Endothelial cell (in vitro differentiated cells): ENCODE results near the gene ADAM12. TPM values are rescaled to one million over a fixed set of nuclear protein-coding genes. Genes with fewer than 3 reads are reported as not detected.
"Not testable (repeated sequence)": the region's sequence is repeated elsewhere in the genome, so short reads cannot be mapped to it uniquely, and the experiment has no call there.

Source experiments
- DNase-seq: peaks from one replicate; pipeline ENCODE4 v3.0.0; 2021; ENCODE audit warnings: low spot score
- H3K27ac Mint-ChIP-seq: one replicate; pipeline ENCODE4 v1.8.0; 2021; ENCODE audit warnings: mixed read lengths, inconsistent platforms; ENCODE audit not compliant: unreplicated experiment
- H3K27me3 Mint-ChIP-seq: one replicate; pipeline ENCODE4 v1.8.0; 2021; ENCODE audit warnings: mild to moderate bottlenecking, moderate library complexity, mixed read lengths, inconsistent platforms; ENCODE audit not compliant: unreplicated experiment
- H3K36me3 Mint-ChIP-seq: one replicate; pipeline ENCODE4 v1.8.0; 2021; ENCODE audit warnings: mild to moderate bottlenecking, low read depth, mixed read lengths, inconsistent platforms; ENCODE audit not compliant: unreplicated experiment
- H3K4me1 Mint-ChIP-seq: one replicate; pipeline ENCODE4 v1.8.0; 2021; ENCODE audit warnings: mild to moderate bottlenecking, mixed read lengths, inconsistent platforms; ENCODE audit not compliant: unreplicated experiment
- H3K4me3 Mint-ChIP-seq: one replicate; pipeline ENCODE4 v1.8.0; 2021; ENCODE audit warnings: mild to moderate bottlenecking, mixed read lengths, inconsistent platforms; ENCODE audit not compliant: unreplicated experiment
- H3K9me3 Mint-ChIP-seq: one replicate; pipeline ENCODE4 v1.8.0; 2021; ENCODE audit warnings: mixed read lengths, inconsistent platforms; ENCODE audit not compliant: unreplicated experiment
- CTCF ChIP-seq: fragments of 200-600 bp; sonication (generic); IDR thresholded peaks from one replicate; pipeline ENCODE4 v1.5.0; 2021; ENCODE audit warnings: antibody characterized with exemption; ENCODE audit not compliant: unreplicated experiment
- total RNA-seq: library from RNA; stranded (reverse); fragmentation: NEBNext Ultra II Directional; extraction: Animal tissue kit (Norgen Biotek cat#: 25700); gene quantifications from one replicate; pipeline ENCODE4 v1.2.1, GENCODE V29; 2021; ENCODE audit not compliant: unreplicated experiment

Gene ADAM12
- total RNA-seq, 1 donor from 2014 or later: 9.0 TPM

GRCh38 chr10:126247446-126247975, 140.8 kb downstream of the ADAM12 start:
- Mint-ChIP-seq H3K9me3 (no peaks in the 10 kb centered on the region), H3K4me3 (no peak overlapping the region)

GRCh38 chr10:126246396-126246795, 141.9 kb downstream of the ADAM12 start:
- DNase-seq, H3K36me3 Mint-ChIP-seq, H3K27me3 Mint-ChIP-seq, H3K4me3 Mint-ChIP-seq, H3K4me1 Mint-ChIP-seq, H3K9me3 Mint-ChIP-seq, H3K27ac Mint-ChIP-seq: not testable (repeated sequence)

More at GRCh38 chr10:126247446-126247975, 140.8 kb downstream of the ADAM12 start:
- no peak for DNase-seq
- Mint-ChIP-seq H3K36me3 (no peaks in the 10 kb centered on the region), H3K27ac (no peak overlapping the region), H3K27me3 (no peaks in the 10 kb centered on the region), H3K4me1 (no peaks in the 10 kb centered on the region)
- no peak for TF ChIP-seq CTCF

- no peak for DNase-seq
- Mint-ChIP-seq H3K27me3 (no peaks in the 10 kb centered on the region), H3K4me3 (no peak overlapping the region), H3K9me3 (no peaks in the 10 kb centered on the region), H3K4me1 (no peaks in the 10 kb centered on the region), H3K36me3 (no peaks in the 10 kb centered on the region), H3K27ac (no peak overlapping the region)
- no peak for TF ChIP-seq CTCF
Observed at GRCh38 chr10:126245501-126245900, 142.8 kb downstream of the ADAM12 start.

GRCh38 chr10:126243971-126244370, 144.3 kb downstream of the ADAM12 start:
- Mint-ChIP-seq H3K4me3 (no peak overlapping the region), H3K27ac (no peak overlapping the region), H3K9me3 (no peaks in the 10 kb centered on the region), H3K4me1 (no peaks in the 10 kb centered on the region), H3K27me3 (peaks cover 3% of the 10 kb centered on the region), H3K36me3 (no peaks in the 10 kb centered on the region)
- TF ChIP-seq CTCF: no peak
- no peak for DNase-seq

- H3K4me1 Mint-ChIP-seq: no peaks in the 10 kb centered on the region
- no peak overlapping the region for H3K4me3 Mint-ChIP-seq
- no peaks in the 10 kb centered on the region for H3K36me3 Mint-ChIP-seq
- peaks cover 3% of the 10 kb centered on the region for H3K27me3 Mint-ChIP-seq
- no peak overlapping the region for H3K27ac Mint-ChIP-seq
- H3K9me3 Mint-ChIP-seq: no peaks in the 10 kb centered on the region
- DNase-seq: no peak
- no peak for TF ChIP-seq CTCF
Observed at GRCh38 chr10:126243306-126243705, 145.0 kb downstream of the ADAM12 start.
